OCI-LY7 (cell line): ENCODE results near the gene LGR5. TPM values are rescaled to one million over a fixed set of nuclear protein-coding genes. Genes with fewer than 3 reads are reported as not detected.

Source experiments
- BruUV-seq: library from RNA; stranded (reverse); fragments of 400-500 nt; replicated peaks from 2 replicates; lab custom pipeline; 2021; lab: Mats Ljungman, UMichigan
- CTCF ChIA-PET: fragments of 300-600 bp; sonication (Branson Sonifier 250); formaldehyde crosslinking; loops from one replicate; lab custom pipeline; 2022; ENCODE audit warnings: antibody characterized with exemption; ENCODE audit not compliant: unreplicated experiment; lab: Charles Lee
- POLR2A ChIA-PET: fragments of 300-600 bp; sonication (Branson Sonifier 250); formaldehyde crosslinking; loops from one replicate; lab custom pipeline; 2022; ENCODE audit warnings: antibody characterized with exemption; lab: Charles Lee
- DNase-seq: peaks from one replicate; pipeline ENCODE4 v3.0.0-alpha.2; 2015; ENCODE audit warnings: low spot score
- H2AFZ ChIP-seq: fragments of 200-600 bp; sonication (generic), shearing (Covaris generic); 2 replicates; pipeline ENCODE4 v1.6.1; 2014; ENCODE audit warnings: mild to moderate bottlenecking, antibody characterized with exemption, low read length, moderate library complexity
- H3K27ac ChIP-seq: fragments of 200-600 bp; sonication (generic); 2 replicates; pipeline ENCODE4 v1.5.1; 2014; ENCODE audit warnings: mixed run types, low read depth, mild to moderate bottlenecking, moderate library complexity, low read length, inconsistent platforms; ENCODE audit not compliant: poor library complexity, severe bottlenecking
- H3K36me3 ChIP-seq: fragments of 200-600 bp; sonication (generic); 2 replicates; pipeline ENCODE4 v1.6.1; 2014; ENCODE audit warnings: mild to moderate bottlenecking, antibody characterized with exemption, low read length, moderate library complexity, mixed read lengths; ENCODE audit not compliant: insufficient read depth
- H3K4me1 ChIP-seq: fragments of 200-600 bp; sonication (generic); 2 replicates; pipeline ENCODE4 v1.5.1; 2014; ENCODE audit warnings: mild to moderate bottlenecking, low read length; ENCODE audit not compliant: insufficient read depth, poor library complexity, severe bottlenecking
- H3K4me2 ChIP-seq: fragments of 200-600 bp; sonication (generic); 2 replicates; pipeline ENCODE4 v1.6.1; 2014; ENCODE audit warnings: mild to moderate bottlenecking, low read length
- H3K4me3 ChIP-seq: fragments of 200-600 bp; sonication (generic); 2 replicates; pipeline ENCODE4 v1.5.1; 2014; ENCODE audit warnings: mild to moderate bottlenecking, low read depth, low read length; ENCODE audit not compliant: poor library complexity, severe bottlenecking
- H3K79me2 ChIP-seq: fragments of 200-600 bp; sonication (generic); 2 replicates; pipeline ENCODE4 v1.6.1; 2016; ENCODE audit warnings: low read depth, mild to moderate bottlenecking, low read length, moderate library complexity, mixed read lengths; ENCODE audit not compliant: insufficient read depth
- H3K9me2 ChIP-seq: fragments of 200-600 bp; sonication (generic); 2 replicates; pipeline ENCODE4 v1.6.1; 2016; ENCODE audit warnings: mild to moderate bottlenecking, low read length, mixed read lengths; ENCODE audit not compliant: insufficient read depth
- H3K9me3 ChIP-seq: fragments of 200-600 bp; sonication (generic); 2 replicates; pipeline ENCODE4 v1.6.1; 2014; ENCODE audit warnings: mild to moderate bottlenecking, mixed run types, low read length, mixed read lengths
- H4K20me1 ChIP-seq: fragments of 200-600 bp; sonication (generic); 2 replicates; pipeline ENCODE4 v1.6.1; 2014; ENCODE audit warnings: mild to moderate bottlenecking, antibody characterized with exemption, low read length, moderate library complexity, mixed read lengths; ENCODE audit not compliant: insufficient read depth
- EZH2phosphoT487 ChIP-seq: fragments of 200-600 bp; sonication (generic); IDR thresholded peaks from 2 replicates; pipeline ENCODE4 v1.6.1; 2018; ENCODE audit warnings: low read depth, borderline replicate concordance, mild to moderate bottlenecking, mixed run types, antibody characterized with exemption, low read length, moderate library complexity, mixed read lengths
- intact Hi-C: fragments of 100-400 bp; cut with micrococcal nuclease; formaldehyde crosslinking; loops from one replicate; pipeline ENCODE4 v1.10.0; 2022; ENCODE audit not compliant: unreplicated experiment
- total RNA-seq, 2 experiments: library from RNA; depleted of rRNA in 1 of 2; stranded (reverse); fragments of >200 nt in 1 of 2; shearing (Covaris generic) in 1 of 2; gene quantifications; 2 replicates each; pipeline ENCODE4 v1.2.3, GENCODE V29; 2014 to 2022
- TF ChIP-seq, protein P1 (sequence below): fragments of 200-600 bp; sonication (generic); conservative IDR thresholded peaks from 2 replicates; pipeline ENCODE4 v1.5.1; 2014; ENCODE audit warnings: mild to moderate bottlenecking, antibody characterized with exemption, low read length, moderate library complexity, mixed read lengths

LGR5 gene
- total RNA-seq, 2 experiments from 2014 or later, result 0.51 TPM; not detected in 1

DNA sequence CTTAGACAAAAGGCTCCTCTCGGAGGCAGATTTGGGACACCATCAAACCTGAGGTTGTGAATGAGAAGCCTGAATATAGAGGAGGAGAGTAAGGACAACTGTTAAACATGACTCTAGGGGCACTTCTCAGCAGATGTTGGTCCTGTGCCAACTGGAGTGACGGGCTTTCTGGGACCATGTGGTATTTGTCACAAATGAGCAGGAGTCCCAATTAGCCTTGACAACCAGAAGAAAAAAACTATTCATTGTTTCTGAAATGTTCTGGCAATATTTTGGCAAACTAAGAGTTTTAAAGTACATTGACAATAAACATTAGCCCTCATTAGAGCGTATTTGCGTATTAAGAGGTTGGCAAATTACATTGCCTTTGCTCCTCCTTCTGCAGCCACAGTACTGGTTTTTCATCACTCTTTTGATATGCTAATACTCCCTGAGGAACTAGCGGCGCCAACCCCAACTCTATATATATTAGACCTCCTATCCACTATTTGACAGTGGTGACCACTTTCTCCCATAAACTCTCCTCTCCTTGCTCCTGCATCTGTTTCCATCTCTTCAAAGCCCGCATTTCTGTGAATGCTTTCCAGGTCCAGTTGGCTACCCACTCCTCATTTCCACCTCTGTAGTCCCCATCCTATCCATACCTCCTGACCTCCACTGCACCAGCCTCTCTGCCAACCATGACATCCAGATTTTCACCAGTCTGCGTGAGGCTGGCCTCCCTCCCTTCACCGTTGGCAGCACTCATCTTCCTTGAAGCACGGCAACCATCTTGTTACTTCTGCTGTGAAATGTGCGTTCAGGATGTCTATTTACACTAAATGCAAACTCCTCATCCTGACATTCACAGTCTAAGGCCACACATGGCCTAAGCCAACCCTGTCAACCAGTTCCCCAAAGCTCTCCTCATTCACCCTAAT, 123.3 kb downstream of the LGR5 start:
- ChIA-PET CTCF (no interaction called here), POLR2A (interaction anchor here (0.5 kb wide), 2 partner anchors 34 to 68 kb away, joined by 3 to 4 read pairs; no protein-coding TSS in a partner anchor)
- H3K9me2 ChIP-seq, result no peaks in the 10 kb centered on the region
- H3K79me2 ChIP-seq, result no peaks in the 10 kb centered on the region
- intact Hi-C loops, result no loop called here
- no peak overlapping the region for H2AFZ ChIP-seq
- H3K4me2 ChIP-seq, result no peak overlapping the region
- no peaks in the 10 kb centered on the region for H3K36me3 ChIP-seq
- no peak for DNase-seq
- no TSS peak for BruUV-seq
- H3K9me3 ChIP-seq, result no peaks in the 10 kb centered on the region
- no peak for TF ChIP-seq EZH2phosphoT487
- H3K27ac ChIP-seq, result no peak overlapping the region
- H4K20me1 ChIP-seq, result no peaks in the 10 kb centered on the region
- no peak overlapping the region for H3K4me3 ChIP-seq
- H3K4me1 ChIP-seq, result no peaks in the 10 kb centered on the region

DNA sequence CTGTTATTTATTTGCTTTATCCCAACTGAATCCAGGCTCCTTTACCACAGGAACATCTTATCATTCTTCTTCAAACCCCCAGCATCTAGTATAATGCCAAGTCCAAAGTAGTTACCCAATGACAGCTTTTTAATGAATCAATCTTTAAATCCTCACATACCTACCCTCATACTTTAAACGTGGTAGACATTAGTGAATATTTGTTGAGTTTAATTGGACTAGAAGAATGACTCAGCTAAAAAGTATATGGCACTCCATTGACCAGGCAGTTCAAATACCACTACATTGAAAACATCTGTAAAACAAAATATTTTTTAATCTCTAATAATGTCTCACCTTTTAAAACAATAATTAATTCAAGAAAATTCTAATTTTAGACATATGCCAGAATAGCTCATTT, 125.9 kb downstream of the LGR5 start:
- Histone ChIP-seq H3K4me2 (no peak overlapping the region), H3K79me2 (no peaks in the 10 kb centered on the region), H3K9me2 (no peaks in the 10 kb centered on the region), H3K4me1 (no peaks in the 10 kb centered on the region), H3K36me3 (no peaks in the 10 kb centered on the region), H3K4me3 (no peak overlapping the region), H4K20me1 (no peaks in the 10 kb centered on the region), H2AFZ (no peak overlapping the region), H3K9me3 (no peaks in the 10 kb centered on the region), H3K27ac (no peak overlapping the region)
- no TSS peak for BruUV-seq
- intact Hi-C loops, result no loop called here
- ChIA-PET POLR2A (interaction anchor here (0.5 to 0.9 kb wide), 5 partner anchors 29 to 487 kb away, joined by 3 to 5 read pairs (median 5); no protein-coding TSS in a partner anchor), CTCF (no interaction called here)
- no peak for DNase-seq
- TF ChIP-seq EZH2phosphoT487, result no peak
- TF ChIP-seq, protein P1, sequence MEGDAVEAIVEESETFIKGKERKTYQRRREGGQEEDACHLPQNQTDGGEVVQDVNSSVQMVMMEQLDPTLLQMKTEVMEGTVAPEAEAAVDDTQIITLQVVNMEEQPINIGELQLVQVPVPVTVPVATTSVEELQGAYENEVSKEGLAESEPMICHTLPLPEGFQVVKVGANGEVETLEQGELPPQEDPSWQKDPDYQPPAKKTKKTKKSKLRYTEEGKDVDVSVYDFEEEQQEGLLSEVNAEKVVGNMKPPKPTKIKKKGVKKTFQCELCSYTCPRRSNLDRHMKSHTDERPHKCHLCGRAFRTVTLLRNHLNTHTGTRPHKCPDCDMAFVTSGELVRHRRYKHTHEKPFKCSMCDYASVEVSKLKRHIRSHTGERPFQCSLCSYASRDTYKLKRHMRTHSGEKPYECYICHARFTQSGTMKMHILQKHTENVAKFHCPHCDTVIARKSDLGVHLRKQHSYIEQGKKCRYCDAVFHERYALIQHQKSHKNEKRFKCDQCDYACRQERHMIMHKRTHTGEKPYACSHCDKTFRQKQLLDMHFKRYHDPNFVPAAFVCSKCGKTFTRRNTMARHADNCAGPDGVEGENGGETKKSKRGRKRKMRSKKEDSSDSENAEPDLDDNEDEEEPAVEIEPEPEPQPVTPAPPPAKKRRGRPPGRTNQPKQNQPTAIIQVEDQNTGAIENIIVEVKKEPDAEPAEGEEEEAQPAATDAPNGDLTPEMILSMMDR, result no peak

DNA sequence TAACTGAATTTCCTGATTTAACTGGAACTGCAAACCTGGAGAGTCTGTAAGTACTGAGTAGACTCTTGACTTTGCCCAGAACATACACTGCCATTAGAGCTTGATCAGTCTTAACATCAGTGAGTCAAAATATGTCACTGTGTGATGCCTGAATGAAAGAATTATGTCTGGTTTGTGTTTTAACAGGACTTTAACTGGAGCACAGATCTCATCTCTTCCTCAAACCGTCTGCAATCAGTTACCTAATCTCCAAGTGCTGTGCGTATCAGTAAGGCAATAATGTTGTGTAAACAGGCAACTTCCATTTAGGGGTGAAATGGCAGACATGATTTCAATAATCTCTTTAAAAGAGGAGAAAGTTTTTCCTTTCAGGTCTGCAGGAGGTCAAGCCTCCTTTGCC, 127.1 kb downstream of the LGR5 start:
- intact Hi-C loops, result no loop called here
- H3K9me3 ChIP-seq, result no peaks in the 10 kb centered on the region
- no peak overlapping the region for H3K4me3 ChIP-seq
- no peak for DNase-seq
- H3K9me2 ChIP-seq, result no peaks in the 10 kb centered on the region
- ChIA-PET POLR2A (no interaction called here), CTCF (no interaction called here)
- no peaks in the 10 kb centered on the region for H3K36me3 ChIP-seq
- no TSS peak for BruUV-seq
- no peak overlapping the region for H3K27ac ChIP-seq
- H3K4me2 ChIP-seq, result no peak overlapping the region
- H2AFZ ChIP-seq, result no peak overlapping the region
- no peaks in the 10 kb centered on the region for H3K4me1 ChIP-seq
- no peaks in the 10 kb centered on the region for H4K20me1 ChIP-seq
- TF ChIP-seq EZH2phosphoT487, result no peak
- TF ChIP-seq, protein P1, result no peak
- no peaks in the 10 kb centered on the region for H3K79me2 ChIP-seq
